Activated naive CD4-positive, alpha-beta T cell treated with anti-CD3 and anti-CD28 coated beads, Interleukin-2, amount 50 U/mL, for 16 hours (primary cell): Measurements from ENCODE around the gene GREB1.

Experiments used
- DNase-seq: peaks from one replicate; pipeline ENCODE4 v3.0.0-alpha.2; 2020

The GREB1 gene

GRCh38 chr2:11688222-11689069, 154.6 kb downstream of the GREB1 start:
- peak; percentile 83 for DNase-seq

GRCh38 chr2:11691076-11691660, 157.3 kb downstream of the GREB1 start:
- no peak for DNase-seq
